Vein endothelial cell (primary cell): ENCODE measurements around the gene TNNI2. TPM values are rescaled to one million over a fixed set of nuclear protein-coding genes. Genes with fewer than 3 reads are reported as not detected.

ENCODE experiments used
- small RNA-seq: library from RNA; depleted of rRNA; stranded (forward); fragments of <200 nt; gene quantifications from one replicate; pipeline ENCODE3, GENCODE V24; 2012
- total RNA-seq: library from RNA; depleted of rRNA; stranded (reverse); fragments of >200 nt; gene quantifications from 2 replicates; pipeline ENCODE4 v1.2.3, GENCODE V29; 2012

TNNI2 gene
- total RNA-seq = not detected in 2 replicates

DNA sequence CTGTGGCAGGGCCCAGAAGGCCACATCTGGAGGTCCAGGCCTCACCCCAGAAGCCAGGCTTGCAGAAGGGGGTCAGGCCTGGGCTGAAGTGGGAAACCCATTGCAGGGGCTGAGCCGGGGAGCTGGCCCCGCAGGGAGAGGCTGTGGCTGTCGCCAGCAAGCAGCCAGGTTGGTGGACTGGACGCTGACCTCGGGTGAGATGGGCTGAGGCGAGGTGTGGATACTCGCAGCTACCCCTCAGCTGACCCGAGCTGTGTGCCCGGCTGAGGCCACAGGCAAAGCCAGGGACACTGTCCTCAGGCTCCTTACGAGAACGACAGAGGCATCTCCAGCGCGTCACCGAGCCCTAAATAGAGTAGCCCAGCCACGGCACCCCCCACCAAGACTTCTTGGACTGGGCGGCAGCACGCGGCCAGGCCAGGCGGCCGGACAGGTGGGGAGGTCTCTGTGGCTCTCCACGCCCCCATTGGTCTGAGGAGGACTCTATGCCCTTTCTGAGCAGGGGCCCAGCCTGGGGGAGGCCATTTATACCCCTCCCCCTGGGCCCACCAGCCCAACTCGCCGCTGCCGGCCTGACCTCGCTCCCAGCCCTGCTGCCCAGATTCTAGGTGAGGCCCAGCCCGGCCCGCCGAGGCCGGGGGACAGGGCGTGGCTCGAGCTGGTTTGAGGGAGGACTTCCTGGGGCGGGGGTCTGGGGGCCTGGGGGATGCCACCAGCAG lies at the start of gene TNNI2:
Gene TNNI2, plus strand, starts transcription at position 556 of the 719 bp plus-strand sequence. CDS start 716 bp downstream, outside the sequence.

DNA sequence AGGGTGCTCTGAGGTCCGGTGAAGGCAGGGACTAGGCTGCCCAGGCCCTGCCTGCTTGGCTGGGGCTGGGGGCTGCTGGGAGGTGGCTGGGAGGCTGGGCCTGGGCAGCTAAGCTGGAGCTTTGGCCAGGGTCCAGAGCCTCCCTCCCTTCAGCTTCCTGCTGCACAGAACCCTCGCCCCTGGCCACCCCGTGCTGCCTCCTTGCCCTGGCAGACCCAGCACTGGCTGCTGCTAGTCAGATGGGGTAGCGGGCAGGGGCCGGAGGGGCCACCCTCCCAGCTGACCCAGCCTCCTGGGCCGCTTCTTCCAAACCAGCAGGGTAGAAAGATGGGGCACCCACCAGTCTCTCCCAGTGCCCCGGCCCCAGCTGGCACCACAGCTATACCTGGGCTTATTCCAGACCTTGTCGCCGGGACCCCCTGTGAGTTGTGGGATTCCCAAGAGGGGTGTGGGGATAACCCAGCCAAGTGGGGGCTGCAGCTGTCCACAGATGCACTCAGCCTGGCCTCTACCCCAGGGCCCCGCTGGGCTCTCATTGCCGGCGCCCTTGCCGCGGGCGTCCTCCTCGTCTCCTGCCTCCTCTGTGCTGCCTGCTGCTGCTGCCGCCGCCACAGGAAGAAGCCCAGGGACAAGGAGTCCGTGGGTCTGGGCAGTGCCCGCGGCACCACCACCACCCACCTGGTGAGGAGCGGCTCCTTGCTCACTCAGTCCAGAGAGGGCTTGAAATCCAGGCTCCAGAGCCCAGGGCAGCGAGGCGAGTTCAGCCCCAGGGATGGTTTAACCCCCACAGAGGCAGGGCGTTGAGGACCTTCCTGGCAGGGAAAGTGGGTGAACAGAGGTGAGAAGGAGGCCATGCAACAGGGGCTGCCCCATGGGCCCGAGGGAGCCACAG lies 3.8 kb upstream of the TNNI2 start, which contains the start of gene SYT8:
Gene SYT8, plus strand, starts transcription at position 212 of the 892 bp plus-strand sequence. Its CDS starts 116 bp downstream, at position 328.

DNA sequence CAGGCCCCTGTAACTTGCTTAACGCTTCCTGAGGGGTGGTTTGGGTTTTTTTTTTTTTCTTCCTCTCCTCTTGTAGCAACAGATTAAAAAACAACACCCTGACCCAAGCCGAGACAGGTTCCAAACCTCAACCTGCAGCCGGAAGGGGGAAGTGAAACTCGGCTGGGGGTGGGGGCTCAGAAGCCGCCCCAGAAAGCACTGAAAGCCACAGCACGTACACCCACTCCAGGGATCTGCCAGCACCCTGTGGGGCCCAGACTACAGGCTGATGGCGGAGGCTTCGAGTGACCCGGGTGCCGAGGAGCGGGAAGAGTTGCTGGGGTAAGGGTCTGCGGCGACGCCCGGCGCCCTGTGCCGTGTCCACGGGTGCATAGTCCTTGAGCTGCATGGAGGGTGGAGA lies 14.1 kb downstream of the TNNI2 start, which contains the start of gene LSP1:
Gene LSP1, plus strand, starts transcription at position 208 of the 400 bp plus-strand sequence. Its CDS starts 61 bp downstream, at position 269.

Small RNA genes lying within 50 kb of the gene (small RNA-seq; reads per million reads assigned to genes)
- gene AC051649.1 (not detected), gene MIR4298 (not detected)

Other genes with a start within 250 kb of the TNNI2 start
- not detected in 2 replicates for gene KRTAP5-2, start 240.7 kb upstream of the TNNI2 start, total RNA-seq
- gene KRTAP5-3, start 230.5 kb upstream of the TNNI2 start, total RNA-seq = not detected in 2 replicates
- gene KRTAP5-4, start 216.8 kb upstream of the TNNI2 start, total RNA-seq = not detected in 2 replicates
- gene KRTAP5-5, start 209.2 kb upstream of the TNNI2 start, total RNA-seq = not detected in 2 replicates
- gene KRTAP5-6, start 141.8 kb upstream of the TNNI2 start, total RNA-seq = not detected in 2 replicates
- 0.29 and 1.3 TPM in 2 replicates for gene IFITM10, start 88.4 kb upstream of the TNNI2 start, total RNA-seq
- 81.1 and 136 TPM in 2 replicates for gene CTSD, start 75.1 kb upstream of the TNNI2 start, total RNA-seq
- gene SYT8, start 4.0 kb upstream of the TNNI2 start, total RNA-seq = not detected in 2 replicates
- gene LSP1, start 14.1 kb downstream of the TNNI2 start, total RNA-seq = 0.29 and 1.3 TPM in 2 replicates
- gene PRR33, start 52.9 kb downstream of the TNNI2 start, total RNA-seq = not detected in 2 replicates
- not detected in 2 replicates for gene TNNT3, start 80.7 kb downstream of the TNNI2 start, total RNA-seq
- 88.7 and 133 TPM in 2 replicates for gene MRPL23, start 108.4 kb downstream of the TNNI2 start, total RNA-seq
- gene H19, start 158.9 kb downstream of the TNNI2 start, total RNA-seq = 4.7 and 28.1 TPM in 2 replicates